Activated CD8-positive, alpha-beta memory T cell treated with anti-CD3 and anti-CD28 coated beads for 24 hours (primary cell): Measurements from ENCODE around the gene MZT1.
"Not testable (repeated sequence)": the region's sequence is repeated elsewhere in the genome, so short reads cannot be mapped to it uniquely, and the experiment has no call there.

ENCODE experiments used
- DNase-seq: peaks from one replicate; pipeline ENCODE4 v3.0.0-alpha.2; 2020

MZT1 gene

GRCh38 chr13:72727417-72728289 is at the start of gene MZT1, which contains the start of gene BORA:
Gene MZT1, minus strand, starts transcription at chr13:72727629. Its CDS starts 27 bp downstream, at chr13:72727602.
Gene BORA, plus strand, starts transcription at chr13:72727923. Its CDS starts 1,018 bp downstream, at chr13:72728941.
- DNase-seq: peak; percentile 97

- DNase-seq: no peak
Measured at GRCh38 chr13:72774019-72774418, 46.6 kb upstream of the MZT1 start.

GRCh38 chr13:72763411-72763810 is 36.0 kb upstream of the MZT1 start:
- DNase-seq: no peak

GRCh38 chr13:72760189-72760588 is 32.8 kb upstream of the MZT1 start:
- DNase-seq: no peak

- no peak for DNase-seq
Measured at GRCh38 chr13:72757792-72758535, 30.5 kb upstream of the MZT1 start.

GRCh38 chr13:72754111-72754510 is 26.7 kb upstream of the MZT1 start:
- DNase-seq: no peak

GRCh38 chr13:72751220-72751619 is 23.8 kb upstream of the MZT1 start:
- no peak for DNase-seq

- no peak for DNase-seq
Measured at GRCh38 chr13:72745260-72745659, 17.8 kb upstream of the MZT1 start.

GRCh38 chr13:72740015-72740414 is 12.6 kb upstream of the MZT1 start:
- no peak for DNase-seq

GRCh38 chr13:72737033-72737432 is 9.6 kb upstream of the MZT1 start:
- no peak for DNase-seq

GRCh38 chr13:72728290-72728605 is 819 bp upstream of the MZT1 start:
- DNase-seq: no peak

- DNase-seq: no peak
Measured at GRCh38 chr13:72726726-72727416, 558 bp downstream of the MZT1 start.

- not testable (repeated sequence) for DNase-seq
Measured at GRCh38 chr13:72726185-72726584, 1.2 kb downstream of the MZT1 start.

GRCh38 chr13:72716776-72717175 is 10.7 kb downstream of the MZT1 start:
- no peak for DNase-seq

- no peak for DNase-seq
Measured at GRCh38 chr13:72700509-72700908, 26.9 kb downstream of the MZT1 start.

- DNase-seq: no peak
Measured at GRCh38 chr13:72698164-72698563, 29.3 kb downstream of the MZT1 start.

GRCh38 chr13:72696579-72696978 is 30.9 kb downstream of the MZT1 start:
- DNase-seq: no peak

GRCh38 chr13:72694314-72694713 is 33.1 kb downstream of the MZT1 start:
- DNase-seq: no peak

- DNase-seq: no peak
Measured at GRCh38 chr13:72693832-72694231, 33.6 kb downstream of the MZT1 start.

GRCh38 chr13:72692884-72693514 is 34.4 kb downstream of the MZT1 start:
- no peak for DNase-seq

- no peak for DNase-seq
Measured at GRCh38 chr13:72689181-72689696, 38.2 kb downstream of the MZT1 start.

GRCh38 chr13:72686766-72687165 is 40.7 kb downstream of the MZT1 start:
- DNase-seq: no peak

- DNase-seq: no peak
Measured at GRCh38 chr13:72680353-72680752, 47.1 kb downstream of the MZT1 start.
